OCI-LY1 (cell line): Measurements from ENCODE around the gene UBASH3B.

Experiments
- EZH2 ChIP-seq: fragments of 200-600 bp; sonication (generic), shearing (Covaris generic); IDR thresholded peaks from 2 replicates; pipeline ENCODE4 v1.8.0; 2017; ENCODE audit warnings: borderline replicate concordance, mixed run types, mild to moderate bottlenecking, antibody characterized with exemption, low read length, moderate library complexity, mixed read lengths
- TF ChIP-seq, protein P1 (sequence below): fragments of 200-600 bp; sonication (generic), shearing (Covaris generic); IDR thresholded peaks from 2 replicates; pipeline ENCODE4 v1.5.1; 2017; ENCODE audit warnings: mild to moderate bottlenecking, antibody characterized with exemption, low read length, moderate library complexity, mixed read lengths

DNA sequence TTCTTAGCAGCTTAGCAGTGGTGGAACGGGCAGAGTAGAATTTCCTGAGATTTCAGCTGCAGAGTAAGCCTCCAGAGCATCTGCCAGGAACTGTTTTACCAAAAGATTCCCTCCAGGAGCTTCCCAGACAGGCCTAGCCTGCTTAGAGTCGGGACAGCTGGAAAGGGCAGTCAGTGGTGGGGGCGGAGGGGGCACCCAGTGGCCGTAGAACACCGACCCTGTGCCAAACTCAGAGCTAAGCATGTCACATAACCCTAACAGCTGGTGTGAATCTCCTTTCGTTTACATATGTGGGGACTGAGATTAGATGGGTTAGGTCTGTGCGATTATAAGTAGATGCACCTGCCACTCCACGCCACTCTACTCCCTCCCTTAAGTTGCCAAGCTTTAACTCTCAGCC lies 102.8 kb downstream of the UBASH3B start:
- TF ChIP-seq, protein P1, sequence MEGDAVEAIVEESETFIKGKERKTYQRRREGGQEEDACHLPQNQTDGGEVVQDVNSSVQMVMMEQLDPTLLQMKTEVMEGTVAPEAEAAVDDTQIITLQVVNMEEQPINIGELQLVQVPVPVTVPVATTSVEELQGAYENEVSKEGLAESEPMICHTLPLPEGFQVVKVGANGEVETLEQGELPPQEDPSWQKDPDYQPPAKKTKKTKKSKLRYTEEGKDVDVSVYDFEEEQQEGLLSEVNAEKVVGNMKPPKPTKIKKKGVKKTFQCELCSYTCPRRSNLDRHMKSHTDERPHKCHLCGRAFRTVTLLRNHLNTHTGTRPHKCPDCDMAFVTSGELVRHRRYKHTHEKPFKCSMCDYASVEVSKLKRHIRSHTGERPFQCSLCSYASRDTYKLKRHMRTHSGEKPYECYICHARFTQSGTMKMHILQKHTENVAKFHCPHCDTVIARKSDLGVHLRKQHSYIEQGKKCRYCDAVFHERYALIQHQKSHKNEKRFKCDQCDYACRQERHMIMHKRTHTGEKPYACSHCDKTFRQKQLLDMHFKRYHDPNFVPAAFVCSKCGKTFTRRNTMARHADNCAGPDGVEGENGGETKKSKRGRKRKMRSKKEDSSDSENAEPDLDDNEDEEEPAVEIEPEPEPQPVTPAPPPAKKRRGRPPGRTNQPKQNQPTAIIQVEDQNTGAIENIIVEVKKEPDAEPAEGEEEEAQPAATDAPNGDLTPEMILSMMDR, result no peak
- no peak for TF ChIP-seq EZH2
